GM21367 (cell line): ENCODE measurements around the gene PPRC1.
A peak's percentile ranks its signal among the peaks of the same experiment; 100 is the strongest.

Source experiments
- ATAC-seq: cut with Tn5 transposase; IDR thresholded peaks from one replicate; pipeline ENCODE4 v1.9.1; 2021; ENCODE audit not compliant: unreplicated experiment

The PPRC1 gene

GRCh38 chr10:102118867-102119266 is 14.0 kb upstream of the PPRC1 start:
- ATAC-seq, result no peak

GRCh38 chr10:102119417-102120141 is 13.3 kb upstream of the PPRC1 start:
- ATAC-seq, result no peak

- ATAC-seq, result peak; percentile 44
These were observed 12.5 kb upstream of the PPRC1 start, which contains the start of gene LDB1 for GRCh38 chr10:102120142-102120990. Gene LDB1 (minus strand): TSS chr10:102120368. CDS start chr10:102120110, 258 bp downstream.

- ATAC-seq, result no peak
These were observed 11.7 kb upstream of the PPRC1 start for GRCh38 chr10:102120991-102121738.

- no peak for ATAC-seq
These were observed 11.0 kb upstream of the PPRC1 start for GRCh38 chr10:102121739-102122372.

- no peak for ATAC-seq
These were observed 10.4 kb upstream of the PPRC1 start for GRCh38 chr10:102122450-102122849.

GRCh38 chr10:102123223-102123622 is 9.6 kb upstream of the PPRC1 start:
- ATAC-seq, result no peak

- ATAC-seq, result no peak
These were observed 1.3 kb upstream of the PPRC1 start for GRCh38 chr10:102131286-102132170.

- ATAC-seq, result no peak
These were observed 662 bp upstream of the PPRC1 start for GRCh38 chr10:102132193-102132562.

GRCh38 chr10:102133373-102134195 is 744 bp downstream of the PPRC1 start:
- ATAC-seq, result no peak

- ATAC-seq, result no peak
These were observed 1.6 kb downstream of the PPRC1 start for GRCh38 chr10:102134416-102134815.

- ATAC-seq, result no peak
These were observed 3.2 kb downstream of the PPRC1 start for GRCh38 chr10:102135956-102136526.

- ATAC-seq, result no peak
These were observed 6.7 kb downstream of the PPRC1 start for GRCh38 chr10:102139281-102140110.

GRCh38 chr10:102140218-102140617 is 7.4 kb downstream of the PPRC1 start:
- ATAC-seq, result no peak

GRCh38 chr10:102140913-102141540 is 8.2 kb downstream of the PPRC1 start:
- ATAC-seq, result no peak

- ATAC-seq, result no peak
These were observed 8.8 kb downstream of the PPRC1 start for GRCh38 chr10:102141583-102142107.

GRCh38 chr10:102146971-102147428 is 14.2 kb downstream of the PPRC1 start:
- no peak for ATAC-seq
